ENCODE data around the gene RAB5IF.
A peak's percentile ranks its signal among the peaks of the same experiment; 100 is the strongest.
"Not testable (repeated sequence)": the region's sequence is repeated elsewhere in the genome, so short reads cannot be mapped to it uniquely, and the experiment has no call there.

RAB5IF gene

GRCh38 chr20:36605399-36606157, at the start of gene RAB5IF:
RAB5IF (plus strand) TSS chr20:36605779; CDS start chr20:36605952, 173 bp downstream.
- TF ChIP-seq, protein P1, sequence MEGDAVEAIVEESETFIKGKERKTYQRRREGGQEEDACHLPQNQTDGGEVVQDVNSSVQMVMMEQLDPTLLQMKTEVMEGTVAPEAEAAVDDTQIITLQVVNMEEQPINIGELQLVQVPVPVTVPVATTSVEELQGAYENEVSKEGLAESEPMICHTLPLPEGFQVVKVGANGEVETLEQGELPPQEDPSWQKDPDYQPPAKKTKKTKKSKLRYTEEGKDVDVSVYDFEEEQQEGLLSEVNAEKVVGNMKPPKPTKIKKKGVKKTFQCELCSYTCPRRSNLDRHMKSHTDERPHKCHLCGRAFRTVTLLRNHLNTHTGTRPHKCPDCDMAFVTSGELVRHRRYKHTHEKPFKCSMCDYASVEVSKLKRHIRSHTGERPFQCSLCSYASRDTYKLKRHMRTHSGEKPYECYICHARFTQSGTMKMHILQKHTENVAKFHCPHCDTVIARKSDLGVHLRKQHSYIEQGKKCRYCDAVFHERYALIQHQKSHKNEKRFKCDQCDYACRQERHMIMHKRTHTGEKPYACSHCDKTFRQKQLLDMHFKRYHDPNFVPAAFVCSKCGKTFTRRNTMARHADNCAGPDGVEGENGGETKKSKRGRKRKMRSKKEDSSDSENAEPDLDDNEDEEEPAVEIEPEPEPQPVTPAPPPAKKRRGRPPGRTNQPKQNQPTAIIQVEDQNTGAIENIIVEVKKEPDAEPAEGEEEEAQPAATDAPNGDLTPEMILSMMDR (IDR thresholded peaks at IDR 0.05; ENCODE audit: low read depth, low read length, missing control alignments) = peak; percentile 93
- no peaks in the 10 kb centered on the region for H3K27me3 ChIP-seq (replicated peaks)
- peak; percentile 96 for DNase-seq
- peaks cover 24% of the 10 kb centered on the region for H3K36me3 ChIP-seq (replicated peaks)
- peak within 1 kb of the TSS; percentile 55 for H3K27ac ChIP-seq
- in situ Hi-C loops (cut with HindIII; ENCODE audit: low pct_ligation_motif_present, low sequenced_read_pairs) = no loop called here
- H3K4me3 ChIP-seq (ENCODE audit: low read depth, low read length) = peak within 1 kb of the TSS; percentile 98

DNA sequence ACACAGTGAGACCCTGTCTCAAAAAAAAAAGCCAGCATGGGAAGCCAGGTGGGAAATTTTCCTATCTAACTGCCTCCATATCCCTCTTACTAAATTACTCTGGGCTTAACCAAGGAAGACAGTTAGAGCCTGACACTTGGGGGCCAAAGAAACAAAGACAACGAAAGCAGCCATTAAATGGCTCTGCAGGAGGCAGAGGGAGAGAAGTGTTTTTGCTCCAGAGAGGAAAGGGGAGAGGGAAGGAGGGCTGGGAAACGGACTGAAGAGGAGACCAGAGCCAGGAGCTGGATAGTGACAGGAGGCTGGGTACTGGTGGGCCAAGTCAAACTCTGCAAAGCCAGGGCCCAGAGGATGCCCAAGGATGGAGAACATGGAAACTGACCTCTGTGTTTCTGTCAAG, 42.9 kb upstream of the RAB5IF start:
- in situ Hi-C loops (cut with HindIII; ENCODE audit: low pct_ligation_motif_present, low sequenced_read_pairs) = no loop called here
- no peak overlapping the region for H3K4me3 ChIP-seq (ENCODE audit: low read depth, low read length)
- no peak for DNase-seq
- H3K27ac ChIP-seq = no peak overlapping the region
- TF ChIP-seq, protein P1 (IDR thresholded peaks at IDR 0.05; ENCODE audit: low read depth, low read length, missing control alignments) = no peak
- no peaks in the 10 kb centered on the region for H3K27me3 ChIP-seq (replicated peaks)
- H3K36me3 ChIP-seq (replicated peaks) = no peaks in the 10 kb centered on the region

DNA sequence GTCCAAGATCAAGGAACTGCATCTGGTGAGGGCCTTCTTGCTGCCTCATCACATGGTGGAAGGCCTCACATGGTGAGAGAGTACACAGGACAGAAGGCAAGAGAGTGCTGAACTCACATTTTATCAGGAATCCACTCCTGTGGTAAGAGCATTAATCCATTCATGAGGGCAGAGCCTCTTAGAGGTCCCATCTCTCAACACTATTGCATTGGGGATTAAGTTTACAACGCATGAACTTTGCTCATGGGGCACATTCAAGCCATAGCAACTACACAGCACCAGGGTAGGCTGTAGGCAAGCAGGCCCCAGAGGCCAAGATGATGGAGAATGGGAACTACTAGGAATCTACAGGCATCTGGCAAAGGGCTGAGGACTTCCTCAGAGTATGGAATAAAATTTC, 42.2 kb upstream of the RAB5IF start:
- Histone ChIP-seq H3K4me3 (ENCODE audit: low read depth, low read length) (no peak overlapping the region), H3K36me3 (replicated peaks) (no peaks in the 10 kb centered on the region), H3K27ac (no peak overlapping the region), H3K27me3 (replicated peaks) (no peaks in the 10 kb centered on the region)
- no peak for DNase-seq
- TF ChIP-seq, protein P1 (IDR thresholded peaks at IDR 0.05; ENCODE audit: low read depth, low read length, missing control alignments) = no peak
- in situ Hi-C loops (cut with HindIII; ENCODE audit: low pct_ligation_motif_present, low sequenced_read_pairs) = no loop called here

- DNase-seq; H3K4me3 ChIP-seq (ENCODE audit: low read depth, low read length); H3K36me3 ChIP-seq (replicated peaks); in situ Hi-C loops (cut with HindIII; ENCODE audit: low pct_ligation_motif_present, low sequenced_read_pairs); H3K27ac ChIP-seq; H3K27me3 ChIP-seq (replicated peaks): not testable (repeated sequence)
These were observed 41.4 kb upstream of the RAB5IF start for GRCh38 chr20:36564078-36564725.

DNA sequence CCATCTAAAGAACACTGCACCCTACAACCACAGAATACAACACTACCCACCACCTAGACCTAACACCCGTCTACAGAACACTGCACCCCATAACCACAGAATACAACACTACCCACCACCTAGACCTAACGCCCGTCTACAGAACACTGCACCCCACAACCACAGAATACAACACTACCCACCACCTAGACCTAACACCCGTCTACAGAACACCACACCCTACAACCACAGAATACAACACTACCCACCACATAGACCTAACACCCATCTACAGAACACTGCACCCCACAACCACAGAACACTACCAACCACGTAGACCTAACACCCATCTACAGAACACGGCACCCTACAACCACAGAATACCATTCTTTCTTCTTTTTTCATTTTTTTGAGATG, 40.9 kb upstream of the RAB5IF start:
- H3K27me3 ChIP-seq (replicated peaks); DNase-seq; H3K4me3 ChIP-seq (ENCODE audit: low read depth, low read length); in situ Hi-C loops (cut with HindIII; ENCODE audit: low pct_ligation_motif_present, low sequenced_read_pairs); H3K36me3 ChIP-seq (replicated peaks); H3K27ac ChIP-seq: not testable (repeated sequence)

- Histone ChIP-seq H3K4me3 (ENCODE audit: low read depth, low read length) (no peak overlapping the region), H3K36me3 (replicated peaks) (no peaks in the 10 kb centered on the region), H3K27me3 (replicated peaks) (no peaks in the 10 kb centered on the region), H3K27ac (no peak overlapping the region)
- in situ Hi-C loops (cut with HindIII; ENCODE audit: low pct_ligation_motif_present, low sequenced_read_pairs) = no loop called here
- TF ChIP-seq, protein P1 (IDR thresholded peaks at IDR 0.05; ENCODE audit: low read depth, low read length, missing control alignments) = no peak
- no peak for DNase-seq
These were observed 40.1 kb upstream of the RAB5IF start for GRCh38 chr20:36565520-36565919.
